Left lung (tissue), 10 donors: ENCODE measurements around the gene HNRNPM. TPM values are rescaled to one million over a fixed set of nuclear protein-coding genes. Genes with fewer than 3 reads are reported as not detected.

Source experiments
- ATAC-seq: fragments of 200-7000 bp; cut with Tn5 transposase; one replicate; pipeline ENCODE4 v1.9.1; 2020; ENCODE audit warnings: moderate library complexity
- DNase-seq, 4 donors: peaks; one replicate each; pipeline ENCODE4 v3.0.0-alpha.2; 2013 to 2020
- H3K27ac ChIP-seq, 2 donors: fragments of 200-600 bp; sonication (generic) in 1 of 2; one replicate each; pipeline versions ENCODE4 v1.5.0 to v1.8.0; 2020 to 2021
- H3K27me3 ChIP-seq, 2 donors: fragments of 200-600 bp; sonication (generic) in 1 of 2; one replicate each; pipeline versions ENCODE4 v1.5.0 to v1.8.0; 2020 to 2021
- H3K36me3 ChIP-seq, 2 donors: fragments of 200-600 bp; sonication (generic) in 1 of 2; one replicate each; pipeline versions ENCODE4 v1.5.0 to v1.8.0; 2020 to 2021
- H3K4me1 ChIP-seq, 2 donors: fragments of 200-600 bp; one replicate each; pipeline ENCODE4 v1.8.0; 2021
- H3K4me3 ChIP-seq, 2 donors: fragments of 200-600 bp; sonication (generic) in 1 of 2; one replicate each; pipeline versions ENCODE4 v1.5.0 to v1.8.0; 2020 to 2021; ENCODE audit warnings: mild to moderate bottlenecking in 1 of 2
- H3K9me3 ChIP-seq, 2 donors: fragments of 200-600 bp; sonication (generic) in 1 of 2; one replicate each; pipeline versions ENCODE4 v1.5.0 to v1.8.0; 2020 to 2021
- intact Hi-C, 2 donors: fragments of 100-400 bp; cut with DNase I; formaldehyde crosslinking; loops; one replicate each; pipeline versions ENCODE4 v1.11.2 to v1.14.2; 2022
- polyA plus RNA-seq, 6 donors: library from polyadenylated mRNA; unstranded; fragments of 120-200 nt; gene quantifications; one replicate each; pipeline ENCODE4 v1.2.1, GENCODE V29; 2013; ENCODE audit not compliant: insufficient read length in 6 of 6
- total RNA-seq, 2 donors: library from RNA; stranded (reverse); fragmentation: NEBNext Ultra II Directional; extraction: Animal tissue kit (Norgen Biotek cat#: 25700); gene quantifications; one replicate each; pipeline ENCODE4 v1.2.1, GENCODE V29; 2021
- TF ChIP-seq, protein P1 (sequence below), 2 donors: fragments of 200-600 bp; sonication (generic) in 1 of 2; IDR thresholded peaks; one replicate each; pipeline versions ENCODE4 v1.5.0 to v1.8.0; 2021; ENCODE audit warnings: antibody characterized with exemption in 2 of 2
- donor health status: DM: no; HTN: yes; CAD: no.
- donor health status: DM: no; HTN: no; CAD: no.

The HNRNPM gene
- total and polyA plus RNA-seq, 8 donors, result 121 to 382 (median 335) TPM

DNA sequence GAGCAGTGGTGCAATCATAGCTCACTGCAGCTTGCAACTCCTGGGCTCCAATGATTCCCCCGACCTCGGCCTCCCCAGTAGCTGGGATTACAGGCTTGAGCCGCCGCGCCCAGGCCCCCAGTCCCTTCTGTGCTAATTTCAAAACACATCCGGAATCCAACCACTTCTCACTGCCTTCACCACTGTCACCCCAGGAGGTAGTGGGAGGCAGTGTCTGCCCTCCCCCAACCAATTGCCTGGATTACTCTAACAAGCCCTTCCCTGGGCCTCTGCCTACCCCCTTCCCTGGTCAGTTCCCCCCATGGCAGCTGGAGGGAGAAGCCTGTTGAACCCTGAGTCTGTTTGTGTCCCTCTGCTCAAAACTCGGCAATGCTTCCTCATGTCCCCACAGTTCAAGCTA lies 55.4 kb downstream of the HNRNPM start:
- ATAC-seq (peak; percentile 44), DNase-seq (peak in 1 of 4 donors; percentile 88)
- peaks cover 0 to 84% of the 10 kb centered on the region in 2 donors for H3K4me1 ChIP-seq
- TF ChIP-seq, protein P1, sequence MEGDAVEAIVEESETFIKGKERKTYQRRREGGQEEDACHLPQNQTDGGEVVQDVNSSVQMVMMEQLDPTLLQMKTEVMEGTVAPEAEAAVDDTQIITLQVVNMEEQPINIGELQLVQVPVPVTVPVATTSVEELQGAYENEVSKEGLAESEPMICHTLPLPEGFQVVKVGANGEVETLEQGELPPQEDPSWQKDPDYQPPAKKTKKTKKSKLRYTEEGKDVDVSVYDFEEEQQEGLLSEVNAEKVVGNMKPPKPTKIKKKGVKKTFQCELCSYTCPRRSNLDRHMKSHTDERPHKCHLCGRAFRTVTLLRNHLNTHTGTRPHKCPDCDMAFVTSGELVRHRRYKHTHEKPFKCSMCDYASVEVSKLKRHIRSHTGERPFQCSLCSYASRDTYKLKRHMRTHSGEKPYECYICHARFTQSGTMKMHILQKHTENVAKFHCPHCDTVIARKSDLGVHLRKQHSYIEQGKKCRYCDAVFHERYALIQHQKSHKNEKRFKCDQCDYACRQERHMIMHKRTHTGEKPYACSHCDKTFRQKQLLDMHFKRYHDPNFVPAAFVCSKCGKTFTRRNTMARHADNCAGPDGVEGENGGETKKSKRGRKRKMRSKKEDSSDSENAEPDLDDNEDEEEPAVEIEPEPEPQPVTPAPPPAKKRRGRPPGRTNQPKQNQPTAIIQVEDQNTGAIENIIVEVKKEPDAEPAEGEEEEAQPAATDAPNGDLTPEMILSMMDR (IDR thresholded peaks at IDR 0.05), result no peak
- H3K27ac ChIP-seq, result peak overlapping the region in 1 of 2 donors; percentile 85
- H3K36me3 ChIP-seq, result peaks cover 0 to 27% of the 10 kb centered on the region in 2 donors
- H3K27me3 ChIP-seq, result no peaks in the 10 kb centered on the region
- no peaks in the 10 kb centered on the region for H3K9me3 ChIP-seq
- H3K4me3 ChIP-seq, result peak overlapping the region in 1 of 2 donors; percentile 44
- intact Hi-C loops, result loop anchor here in 1 of 2 donors (5.0 kb wide), 1 partner anchor 143 kb away; no protein-coding TSS in a partner anchor

DNA sequence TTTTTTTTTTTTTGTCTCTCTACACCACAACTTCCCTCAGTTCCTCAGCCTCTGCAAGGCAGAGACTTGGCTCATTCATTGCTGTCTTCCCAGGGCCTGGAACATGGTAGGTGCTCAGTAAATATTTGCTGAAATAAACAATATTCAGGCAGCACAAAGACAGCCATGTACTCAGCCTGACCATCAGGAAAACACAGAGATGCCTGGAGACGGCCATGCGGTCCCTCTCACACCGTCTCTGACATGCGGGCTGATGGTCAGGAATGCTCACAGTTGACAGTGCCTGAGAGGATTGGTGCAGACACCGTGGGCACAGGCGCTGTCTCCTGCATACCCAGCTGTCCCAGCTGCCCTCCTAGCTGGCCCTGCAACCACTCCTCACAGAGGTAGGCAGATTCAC lies 56.7 kb downstream of the HNRNPM start:
- ATAC-seq, result no peak
- peak overlapping the region in 1 of 2 donors; percentile 85 for H3K27ac ChIP-seq
- peaks cover 0 to 20% of the 10 kb centered on the region in 2 donors for H3K36me3 ChIP-seq
- no peaks in the 10 kb centered on the region for H3K9me3 ChIP-seq
- TF ChIP-seq, protein P1 (IDR thresholded peaks at IDR 0.05), result no peak
- peaks cover 0 to 84% of the 10 kb centered on the region in 2 donors for H3K4me1 ChIP-seq
- H3K27me3 ChIP-seq, result no peaks in the 10 kb centered on the region
- intact Hi-C loops, result loop anchor here in 1 of 2 donors (5.0 kb wide), 1 partner anchor 144 kb away; no protein-coding TSS in a partner anchor
- H3K4me3 ChIP-seq, result peak overlapping the region in 1 of 2 donors; percentile 44
- DNase-seq, result no peak

DNA sequence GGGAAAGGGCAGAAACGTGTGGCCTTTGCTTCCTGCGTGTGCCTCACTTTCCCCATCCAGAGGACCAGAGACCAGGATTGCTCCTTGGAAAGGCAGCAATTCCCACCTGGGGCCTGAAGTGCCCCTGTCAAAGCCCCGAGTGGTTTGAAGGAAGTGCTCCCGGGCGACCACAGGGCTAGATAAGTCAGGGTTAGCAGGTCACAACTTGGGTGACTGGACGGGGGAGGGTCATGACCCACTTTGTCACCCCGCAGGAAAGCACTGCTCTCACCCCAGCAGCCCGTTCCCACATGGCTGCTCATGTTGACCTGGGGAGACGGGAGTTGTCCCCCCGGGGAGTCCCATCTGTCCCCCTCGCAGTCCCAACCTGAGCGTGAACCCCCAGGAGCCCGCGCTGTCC lies 57.2 kb downstream of the HNRNPM start:
- H3K27ac ChIP-seq, result peak overlapping the region in 1 of 2 donors; percentile 85
- peaks cover 0 to 20% of the 10 kb centered on the region in 2 donors for H3K36me3 ChIP-seq
- TF ChIP-seq, protein P1 (IDR thresholded peaks at IDR 0.05), result no peak
- peaks cover 0 to 85% of the 10 kb centered on the region in 2 donors for H3K4me1 ChIP-seq
- DNase-seq, result no peak
- no peak for ATAC-seq
- peak overlapping the region in 1 of 2 donors; percentile 44 for H3K4me3 ChIP-seq
- no peaks in the 10 kb centered on the region for H3K27me3 ChIP-seq
- H3K9me3 ChIP-seq, result no peaks in the 10 kb centered on the region
- intact Hi-C loops, result loop anchor here in 1 of 2 donors (5.0 kb wide), 1 partner anchor 145 kb away; no protein-coding TSS in a partner anchor

DNA sequence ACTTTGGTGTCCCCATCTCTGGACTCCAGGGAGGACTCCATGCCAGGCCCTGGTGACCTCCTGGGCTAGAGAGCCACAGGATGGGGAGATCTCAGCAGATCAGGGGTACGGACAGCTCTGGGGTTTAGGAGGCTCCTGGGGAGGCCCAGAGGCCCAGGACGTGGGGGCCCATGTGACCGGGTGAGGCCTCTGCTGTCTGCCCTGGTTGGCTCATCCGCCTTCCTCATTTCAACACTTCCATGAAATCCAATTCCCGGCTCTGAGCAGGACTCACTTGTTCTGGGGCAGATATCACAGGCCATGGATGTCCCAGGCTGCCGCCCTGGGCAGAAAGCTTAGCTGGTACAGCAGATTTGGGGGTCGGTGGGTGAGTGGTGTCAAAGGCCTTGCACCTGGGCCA lies 58.7 kb downstream of the HNRNPM start:
- intact Hi-C loops, result loop anchor here in 1 of 2 donors (5.0 kb wide), 1 partner anchor 146 kb away; no protein-coding TSS in a partner anchor
- TF ChIP-seq, protein P1 (IDR thresholded peaks at IDR 0.05), result no peak
- peak in 2 of 4 donors; percentile 68 to 88 for DNase-seq
- peaks cover 0 to 70% of the 10 kb centered on the region in 2 donors for H3K4me1 ChIP-seq
- peak overlapping the region in 1 of 2 donors; percentile 44 for H3K4me3 ChIP-seq
- peak; percentile 2 for ATAC-seq
- no peaks in the 10 kb centered on the region for H3K27me3 ChIP-seq
- H3K9me3 ChIP-seq, result no peaks in the 10 kb centered on the region
- H3K27ac ChIP-seq, result peak overlapping the region in 1 of 2 donors; percentile 85
- peaks cover 0 to 7% of the 10 kb centered on the region in 2 donors for H3K36me3 ChIP-seq

DNA sequence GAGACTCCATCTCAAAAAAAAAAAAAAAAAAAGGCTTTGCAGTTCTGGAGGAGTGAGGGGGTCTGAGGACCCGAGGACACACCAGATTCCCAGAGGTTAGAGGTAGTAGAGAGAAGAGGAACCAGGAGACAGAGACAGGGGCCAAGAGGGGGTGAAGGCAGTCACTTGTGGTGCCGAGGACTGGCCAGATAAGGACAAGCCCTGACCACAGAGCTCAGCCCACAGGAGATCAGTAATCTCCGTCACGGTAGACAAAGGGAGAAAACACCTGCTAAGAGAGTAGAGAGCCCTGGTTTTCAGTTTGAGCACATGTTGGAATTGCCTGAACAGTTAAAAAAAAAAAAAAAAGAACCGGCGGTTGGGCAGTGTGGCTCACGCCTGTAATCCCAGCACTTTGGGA lies 59.4 kb downstream of the HNRNPM start:
- H3K4me1 ChIP-seq, result peaks cover 0 to 63% of the 10 kb centered on the region in 2 donors
- DNase-seq (no peak), ATAC-seq (no peak)
- peaks cover 0 to under 1% of the 10 kb centered on the region in 2 donors for H3K36me3 ChIP-seq
- no peaks in the 10 kb centered on the region for H3K27me3 ChIP-seq
- no peaks in the 10 kb centered on the region for H3K9me3 ChIP-seq
- intact Hi-C loops, result loop anchor here in 1 of 2 donors (5.0 kb wide), 1 partner anchor 147 kb away; no protein-coding TSS in a partner anchor
- peak overlapping the region in 1 of 2 donors; percentile 85 for H3K27ac ChIP-seq
- TF ChIP-seq, protein P1 (IDR thresholded peaks at IDR 0.05), result no peak
- no peak overlapping the region for H3K4me3 ChIP-seq
